ENCODE data around the gene WNT5B. TPM values are rescaled to one million over a fixed set of nuclear protein-coding genes. Genes with fewer than 3 reads are reported as not detected.

Gene WNT5B
- total and polyA plus RNA-seq, 9 of the 15 experiments (the other 6 are each of a cell fraction or from before 2014, with no cell fraction given), result 0.42 to 16.8 (median 5.4) TPM

DNA sequence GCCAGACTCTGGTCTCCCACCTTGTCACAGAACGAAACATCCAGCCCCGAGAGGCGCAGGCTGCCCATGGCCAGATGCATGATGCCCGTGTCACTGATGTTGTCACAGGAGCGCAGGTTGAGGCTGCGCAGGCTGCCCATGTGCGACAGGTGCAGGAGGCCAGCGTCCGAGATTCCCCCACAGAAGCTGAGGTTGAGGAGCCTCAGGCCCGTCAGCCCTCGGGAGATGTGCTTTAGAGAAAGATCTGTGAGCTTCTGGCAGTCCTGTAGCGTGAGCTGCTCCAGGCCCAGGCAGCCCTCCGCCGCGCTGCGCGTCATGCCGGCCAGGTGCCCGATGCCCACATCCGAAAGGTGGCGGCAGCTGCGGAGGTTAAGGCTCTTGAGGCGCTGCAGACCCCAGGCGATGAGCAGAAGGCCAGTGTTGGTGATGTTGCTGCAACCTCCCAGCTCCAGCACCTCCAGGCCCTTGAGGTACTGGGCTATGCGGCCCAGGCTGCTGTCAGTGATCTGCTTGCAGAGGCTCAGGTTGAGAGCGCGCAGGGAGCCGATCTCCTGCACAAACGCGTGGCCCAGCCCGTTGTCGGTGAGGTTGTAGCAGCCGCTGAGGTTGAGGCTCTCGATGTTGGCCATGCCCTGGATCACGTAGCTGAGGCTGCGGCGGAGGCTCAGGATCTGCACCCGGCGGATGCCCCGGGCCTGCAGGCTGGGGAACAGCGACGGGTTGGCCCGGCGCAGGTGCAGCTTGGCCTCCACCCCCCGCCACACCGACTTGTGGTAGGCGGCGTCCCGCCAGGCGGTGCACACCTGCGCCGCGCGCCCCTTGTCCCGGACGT, 35.6 kb upstream of the WNT5B start (continued):
- TF ChIP-seq, protein P1, sequence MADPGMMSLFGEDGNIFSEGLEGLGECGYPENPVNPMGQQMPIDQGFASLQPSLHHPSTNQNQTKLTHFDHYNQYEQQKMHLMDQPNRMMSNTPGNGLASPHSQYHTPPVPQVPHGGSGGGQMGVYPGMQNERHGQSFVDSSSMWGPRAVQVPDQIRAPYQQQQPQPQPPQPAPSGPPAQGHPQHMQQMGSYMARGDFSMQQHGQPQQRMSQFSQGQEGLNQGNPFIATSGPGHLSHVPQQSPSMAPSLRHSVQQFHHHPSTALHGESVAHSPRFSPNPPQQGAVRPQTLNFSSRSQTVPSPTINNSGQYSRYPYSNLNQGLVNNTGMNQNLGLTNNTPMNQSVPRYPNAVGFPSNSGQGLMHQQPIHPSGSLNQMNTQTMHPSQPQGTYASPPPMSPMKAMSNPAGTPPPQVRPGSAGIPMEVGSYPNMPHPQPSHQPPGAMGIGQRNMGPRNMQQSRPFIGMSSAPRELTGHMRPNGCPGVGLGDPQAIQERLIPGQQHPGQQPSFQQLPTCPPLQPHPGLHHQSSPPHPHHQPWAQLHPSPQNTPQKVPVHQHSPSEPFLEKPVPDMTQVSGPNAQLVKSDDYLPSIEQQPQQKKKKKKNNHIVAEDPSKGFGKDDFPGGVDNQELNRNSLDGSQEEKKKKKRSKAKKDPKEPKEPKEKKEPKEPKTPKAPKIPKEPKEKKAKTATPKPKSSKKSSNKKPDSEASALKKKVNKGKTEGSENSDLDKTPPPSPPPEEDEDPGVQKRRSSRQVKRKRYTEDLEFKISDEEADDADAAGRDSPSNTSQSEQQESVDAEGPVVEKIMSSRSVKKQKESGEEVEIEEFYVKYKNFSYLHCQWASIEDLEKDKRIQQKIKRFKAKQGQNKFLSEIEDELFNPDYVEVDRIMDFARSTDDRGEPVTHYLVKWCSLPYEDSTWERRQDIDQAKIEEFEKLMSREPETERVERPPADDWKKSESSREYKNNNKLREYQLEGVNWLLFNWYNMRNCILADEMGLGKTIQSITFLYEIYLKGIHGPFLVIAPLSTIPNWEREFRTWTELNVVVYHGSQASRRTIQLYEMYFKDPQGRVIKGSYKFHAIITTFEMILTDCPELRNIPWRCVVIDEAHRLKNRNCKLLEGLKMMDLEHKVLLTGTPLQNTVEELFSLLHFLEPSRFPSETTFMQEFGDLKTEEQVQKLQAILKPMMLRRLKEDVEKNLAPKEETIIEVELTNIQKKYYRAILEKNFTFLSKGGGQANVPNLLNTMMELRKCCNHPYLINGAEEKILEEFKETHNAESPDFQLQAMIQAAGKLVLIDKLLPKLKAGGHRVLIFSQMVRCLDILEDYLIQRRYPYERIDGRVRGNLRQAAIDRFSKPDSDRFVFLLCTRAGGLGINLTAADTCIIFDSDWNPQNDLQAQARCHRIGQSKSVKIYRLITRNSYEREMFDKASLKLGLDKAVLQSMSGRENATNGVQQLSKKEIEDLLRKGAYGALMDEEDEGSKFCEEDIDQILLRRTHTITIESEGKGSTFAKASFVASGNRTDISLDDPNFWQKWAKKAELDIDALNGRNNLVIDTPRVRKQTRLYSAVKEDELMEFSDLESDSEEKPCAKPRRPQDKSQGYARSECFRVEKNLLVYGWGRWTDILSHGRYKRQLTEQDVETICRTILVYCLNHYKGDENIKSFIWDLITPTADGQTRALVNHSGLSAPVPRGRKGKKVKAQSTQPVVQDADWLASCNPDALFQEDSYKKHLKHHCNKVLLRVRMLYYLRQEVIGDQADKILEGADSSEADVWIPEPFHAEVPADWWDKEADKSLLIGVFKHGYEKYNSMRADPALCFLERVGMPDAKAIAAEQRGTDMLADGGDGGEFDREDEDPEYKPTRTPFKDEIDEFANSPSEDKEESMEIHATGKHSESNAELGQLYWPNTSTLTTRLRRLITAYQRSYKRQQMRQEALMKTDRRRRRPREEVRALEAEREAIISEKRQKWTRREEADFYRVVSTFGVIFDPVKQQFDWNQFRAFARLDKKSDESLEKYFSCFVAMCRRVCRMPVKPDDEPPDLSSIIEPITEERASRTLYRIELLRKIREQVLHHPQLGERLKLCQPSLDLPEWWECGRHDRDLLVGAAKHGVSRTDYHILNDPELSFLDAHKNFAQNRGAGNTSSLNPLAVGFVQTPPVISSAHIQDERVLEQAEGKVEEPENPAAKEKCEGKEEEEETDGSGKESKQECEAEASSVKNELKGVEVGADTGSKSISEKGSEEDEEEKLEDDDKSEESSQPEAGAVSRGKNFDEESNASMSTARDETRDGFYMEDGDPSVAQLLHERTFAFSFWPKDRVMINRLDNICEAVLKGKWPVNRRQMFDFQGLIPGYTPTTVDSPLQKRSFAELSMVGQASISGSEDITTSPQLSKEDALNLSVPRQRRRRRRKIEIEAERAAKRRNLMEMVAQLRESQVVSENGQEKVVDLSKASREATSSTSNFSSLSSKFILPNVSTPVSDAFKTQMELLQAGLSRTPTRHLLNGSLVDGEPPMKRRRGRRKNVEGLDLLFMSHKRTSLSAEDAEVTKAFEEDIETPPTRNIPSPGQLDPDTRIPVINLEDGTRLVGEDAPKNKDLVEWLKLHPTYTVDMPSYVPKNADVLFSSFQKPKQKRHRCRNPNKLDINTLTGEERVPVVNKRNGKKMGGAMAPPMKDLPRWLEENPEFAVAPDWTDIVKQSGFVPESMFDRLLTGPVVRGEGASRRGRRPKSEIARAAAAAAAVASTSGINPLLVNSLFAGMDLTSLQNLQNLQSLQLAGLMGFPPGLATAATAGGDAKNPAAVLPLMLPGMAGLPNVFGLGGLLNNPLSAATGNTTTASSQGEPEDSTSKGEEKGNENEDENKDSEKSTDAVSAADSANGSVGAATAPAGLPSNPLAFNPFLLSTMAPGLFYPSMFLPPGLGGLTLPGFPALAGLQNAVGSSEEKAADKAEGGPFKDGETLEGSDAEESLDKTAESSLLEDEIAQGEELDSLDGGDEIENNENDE (IDR thresholded peaks at IDR 0.05; ENCODE audit: low read depth, low read length), result no peak
- TF ChIP-seq CSDE1 (IDR thresholded peaks at IDR 0.05), result no peak
- TF ChIP-seq STAG1 (CRISPR knock-in tag; IDR thresholded peaks at IDR 0.05; ENCODE audit: borderline replicate concordance), result no peak
- TF ChIP-seq, protein P2, sequence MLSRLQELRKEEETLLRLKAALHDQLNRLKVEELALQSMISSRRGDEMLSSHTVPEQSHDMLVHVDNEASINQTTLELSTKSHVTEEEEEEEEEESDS (CRISPR knock-in tag; IDR thresholded peaks at IDR 0.05), result no peak
- TF ChIP-seq POLR2G (IDR thresholded peaks at IDR 0.05; ENCODE audit: low read depth, low read length), result peak; percentile 59
- no peak for TF ChIP-seq HNRNPK (IDR thresholded peaks at IDR 0.05; ENCODE audit: low read depth, low read length, poor library complexity, severe bottlenecking)
- no peak for TF ChIP-seq BDP1 (IDR thresholded peaks at IDR 0.05; ENCODE audit: insufficient read depth, insufficient read length)
- no peak for TF ChIP-seq SPI1 (IDR thresholded peaks at IDR 0.05; ENCODE audit: borderline replicate concordance, low read depth, low read length)
- peak; percentile 44; the same call in 1 of the 2 replicates for TF ChIP-seq L3MBTL2 (IDR thresholded peaks at IDR 0.05)
- no peak for TF ChIP-seq TAF15 (IDR thresholded peaks at IDR 0.05; ENCODE audit: low read depth, low read length)
- no peak for TF ChIP-seq CCAR2 (IDR thresholded peaks at IDR 0.05; ENCODE audit: low read depth, low read length)
- TF ChIP-seq SRSF7 (optimal IDR thresholded peaks at IDR 0.05; ENCODE audit: low read depth, low read length), result no peak
- no peak for TF ChIP-seq SNIP1 (IDR thresholded peaks at IDR 0.05; ENCODE audit: low read depth)
- no peak for TF ChIP-seq MBD2 (IDR thresholded peaks at IDR 0.05; ENCODE audit: borderline replicate concordance, low read depth)
- TF ChIP-seq ZNF79 (CRISPR knock-in tag; IDR thresholded peaks at IDR 0.05; ENCODE audit: low read depth), result no peak
- no peak for TF ChIP-seq ZBTB8A (IDR thresholded peaks at IDR 0.05; ENCODE audit: partially characterized antibody)
- TF ChIP-seq SP2 (IDR thresholded peaks at IDR 0.05; ENCODE audit: extremely low read depth, low read depth, low read length, poor library complexity, severe bottlenecking), result no peak

Measured in K562 (cell line).